Tibial nerve (tissue), 4 donors: ENCODE measurements around the gene EXOC4.

ENCODE experiments used
- CTCF ChIP-seq, 5 experiments: fragments of 200-600 bp in 3 of 5; fragments of 450-650 bp in 2 of 5; sonication (generic) in 3 of 5; IDR thresholded peaks; one replicate each; pipeline ENCODE4 v1.5.1; 2016 to 2019; ENCODE audit warnings: antibody characterized with exemption in 5 of 5, mild to moderate bottlenecking in 3 of 5, moderate library complexity in 2 of 5
- EP300 ChIP-seq, 2 donors: sonication (generic); formaldehyde crosslinking; IDR thresholded peaks; one replicate each; pipeline ENCODE4 v1.6.1; 2017; ENCODE audit warnings: antibody characterized with exemption in 2 of 2, mild to moderate bottlenecking in 1 of 2
- POLR2A ChIP-seq, 2 donors: fragments of 450-650 bp; IDR thresholded peaks; one replicate each; pipeline ENCODE4 v1.6.1; 2017; ENCODE audit warnings: antibody characterized with exemption in 2 of 2, mild to moderate bottlenecking in 2 of 2, moderate library complexity in 2 of 2

- TF ChIP-seq CTCF (IDR thresholded peaks at IDR 0.05), result no peak
- TF ChIP-seq EP300 (IDR thresholded peaks at IDR 0.05), result no peak
- TF ChIP-seq POLR2A (IDR thresholded peaks at IDR 0.05), result no peak
Observed at GRCh38 chr7:133861876-133862275, 609.0 kb downstream of the EXOC4 start.
